ENCODE measurements around the gene PPOX. TPM values are rescaled to one million over a fixed set of nuclear protein-coding genes. Genes with fewer than 3 reads are reported as not detected.

The PPOX gene
- total and polyA plus RNA-seq, 2 experiments from 2014 or later, result 26.5 to 39.6 TPM

GRCh38 chr1:161193561-161194235, 27.5 kb downstream of the PPOX start:
- Mint-ChIP-seq H3K36me3 (ENCODE audit: low read depth) (peaks cover 11% of the 10 kb centered on the region; the same call in 2 of the 3 replicates), H3K27ac (no peak overlapping the region), H3K4me1 (peaks cover 32% of the 10 kb centered on the region), H3K9me3 (no peaks in the 10 kb centered on the region), H3K4me3 (no peak overlapping the region), H3K27me3 (ENCODE audit: insufficient read depth, low read depth, poor library complexity) (peaks cover 9% of the 10 kb centered on the region)
- DNase-seq (ENCODE audit: low spot score) (no peak), ATAC-seq (no peak)
- Histone ChIP-seq H3K27me3 (ENCODE audit: insufficient read depth) (no peaks in the 10 kb centered on the region), H3K9me2 (ENCODE audit: insufficient read depth) (no peaks in the 10 kb centered on the region), H3K4me2 (no peak overlapping the region), H3K4me3 (no peak overlapping the region), H3K79me2 (replicated peaks; ENCODE audit: insufficient read depth) (no peaks in the 10 kb centered on the region), H3K27ac (ENCODE audit: low read depth) (no peak overlapping the region), H3K36me3 (ENCODE audit: insufficient read depth) (no peaks in the 10 kb centered on the region), H4K20me1 (replicated peaks; ENCODE audit: insufficient read depth) (no peaks in the 10 kb centered on the region), H3F3A (replicated peaks; ENCODE audit: low read depth) (0 out of 2 replicates have a peak, but pooled peaks cover 3% of the 10 kb centered on the region), H2AFZ (no peak overlapping the region), H3K4me1 (ENCODE audit: insufficient read depth) (peaks cover 27% of the 10 kb centered on the region)
- peak in 1 of 2 experiments; percentile 36; a peak in 2 of 4 replicates for TF ChIP-seq CTCF (conservative IDR thresholded peaks at IDR 0.05; ENCODE audit: low read depth in 2 of 2)
- TF ChIP-seq, protein P1, sequence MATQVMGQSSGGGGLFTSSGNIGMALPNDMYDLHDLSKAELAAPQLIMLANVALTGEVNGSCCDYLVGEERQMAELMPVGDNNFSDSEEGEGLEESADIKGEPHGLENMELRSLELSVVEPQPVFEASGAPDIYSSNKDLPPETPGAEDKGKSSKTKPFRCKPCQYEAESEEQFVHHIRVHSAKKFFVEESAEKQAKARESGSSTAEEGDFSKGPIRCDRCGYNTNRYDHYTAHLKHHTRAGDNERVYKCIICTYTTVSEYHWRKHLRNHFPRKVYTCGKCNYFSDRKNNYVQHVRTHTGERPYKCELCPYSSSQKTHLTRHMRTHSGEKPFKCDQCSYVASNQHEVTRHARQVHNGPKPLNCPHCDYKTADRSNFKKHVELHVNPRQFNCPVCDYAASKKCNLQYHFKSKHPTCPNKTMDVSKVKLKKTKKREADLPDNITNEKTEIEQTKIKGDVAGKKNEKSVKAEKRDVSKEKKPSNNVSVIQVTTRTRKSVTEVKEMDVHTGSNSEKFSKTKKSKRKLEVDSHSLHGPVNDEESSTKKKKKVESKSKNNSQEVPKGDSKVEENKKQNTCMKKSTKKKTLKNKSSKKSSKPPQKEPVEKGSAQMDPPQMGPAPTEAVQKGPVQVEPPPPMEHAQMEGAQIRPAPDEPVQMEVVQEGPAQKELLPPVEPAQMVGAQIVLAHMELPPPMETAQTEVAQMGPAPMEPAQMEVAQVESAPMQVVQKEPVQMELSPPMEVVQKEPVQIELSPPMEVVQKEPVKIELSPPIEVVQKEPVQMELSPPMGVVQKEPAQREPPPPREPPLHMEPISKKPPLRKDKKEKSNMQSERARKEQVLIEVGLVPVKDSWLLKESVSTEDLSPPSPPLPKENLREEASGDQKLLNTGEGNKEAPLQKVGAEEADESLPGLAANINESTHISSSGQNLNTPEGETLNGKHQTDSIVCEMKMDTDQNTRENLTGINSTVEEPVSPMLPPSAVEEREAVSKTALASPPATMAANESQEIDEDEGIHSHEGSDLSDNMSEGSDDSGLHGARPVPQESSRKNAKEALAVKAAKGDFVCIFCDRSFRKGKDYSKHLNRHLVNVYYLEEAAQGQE (IDR thresholded peaks at IDR 0.05; ENCODE audit: unreplicated experiment), result no peak
- TF ChIP-seq ZNF114 (CRISPR knock-in tag; IDR thresholded peaks at IDR 0.05), result no peak
- TF ChIP-seq ZNF462 (CRISPR knock-in tag; IDR thresholded peaks at IDR 0.05), result no peak
